Ovary (tissue), 9 donors: ENCODE results near the gene KIF16B. TPM values are rescaled to one million over a fixed set of nuclear protein-coding genes. Genes with fewer than 3 reads are reported as not detected.

Source experiments
- DNase-seq, 5 donors: peaks; one replicate each; pipeline ENCODE4 v3.0.0-alpha.2; 2019 to 2020
- H3K27ac ChIP-seq, 2 donors: fragments of 200-600 bp; one replicate each; pipeline versions ENCODE4 v1.5.1 to v1.8.0; 2019 to 2022
- H3K27me3 ChIP-seq: fragments of 200-600 bp; one replicate; pipeline ENCODE4 v1.8.0; 2022
- H3K36me3 ChIP-seq: fragments of 200-600 bp; sonication (generic); one replicate; pipeline ENCODE4 v1.5.1; 2019
- H3K4me1 ChIP-seq: one replicate; pipeline ENCODE4 v1.8.1; 2013; ENCODE audit warnings: mild to moderate bottlenecking, moderate library complexity; ENCODE audit not compliant: insufficient read depth
- H3K4me3 ChIP-seq: fragments of 200-600 bp; sonication (generic); one replicate; pipeline ENCODE4 v1.5.1; 2017
- H3K9me3 ChIP-seq, 2 donors: fragments of 200-600 bp in 1 of 2; sonication (generic) in 1 of 2; one replicate each; pipeline versions ENCODE4 v1.5.1 to v1.8.1; 2013 to 2019; ENCODE audit warnings: mild to moderate bottlenecking in 1 of 2, moderate library complexity in 1 of 2
- CTCF ChIP-seq, 3 donors: fragments of 450-650 bp in 2 of 3; fragments of 200-600 bp in 1 of 3; IDR thresholded peaks; one replicate each; pipeline versions ENCODE4 v1.5.1 to v1.8.0; 2016 to 2022; ENCODE audit warnings: antibody characterized with exemption in 3 of 3, mild to moderate bottlenecking in 1 of 3
- EP300 ChIP-seq: sonication (generic); formaldehyde crosslinking; IDR thresholded peaks from one replicate; pipeline ENCODE4 v1.6.1; 2017; ENCODE audit warnings: antibody characterized with exemption
- POLR2A ChIP-seq: fragments of 450-650 bp; IDR thresholded peaks from one replicate; pipeline ENCODE4 v1.6.1; 2017; ENCODE audit warnings: antibody characterized with exemption, mild to moderate bottlenecking, moderate library complexity
- WGBS, 3 donors: extraction: QIAGEN DNeasy Blood & Tissue Kit in 1 of 3; methylation state at CpG; one replicate each; pipeline versions ENCODE4 v1.1.5 to v1.1.7; 2013 to 2017; 5-methylcytosine and 5-hydroxymethylcytosine counted together
- intact Hi-C, 4 donors: fragments of 100-400 bp; cut with DNase I; formaldehyde crosslinking; loops; one replicate each; pipeline versions ENCODE4 v1.11.0 to v1.15.1; 2022 to 2023
- polyA plus RNA-seq, 2 donors: library from polyadenylated mRNA; stranded (reverse); fragments of 200-250 nt in 1 of 2; fragments of 350-450 nt in 1 of 2; fragmentation: Illumina TruSeq in 1 of 2; extraction: RNeasy Lipid Tissue Mini Kit (QIAGEN cat#74804) in 1 of 2; gene quantifications; one replicate each; pipeline ENCODE4 v1.2.3, GENCODE V29; 2013 to 2014
- total RNA-seq, 7 donors: library from RNA; depleted of rRNA in 2 of 7; stranded (reverse); fragments of >200 nt in 2 of 7; fragmentation: NEBNext Ultra II Directional in 3 of 7; extraction: Animal tissue kit (Norgen Biotek cat#: 25700) in 3 of 7; gene quantifications; one replicate each; pipeline versions ENCODE4 v1.1.0 to v1.2.4, GENCODE V29; 2016 to 2023
- donor health status: DM: no; HTN: no; CAD: no; lungs with moderate emphysema.
- donor health status: DM: no; HTN: no; CAD: no.
- donor health status: Bipolar disorder and iron deficiency.
- donor health status: DM: yes; HTN: yes; CAD: no.
- donor health status: DM: no; HTN: no; CAD: no.
- donor health status: DM: yes; HTN: yes; CAD: no.

KIF16B gene
- total and polyA plus RNA-seq, 9 donors, result 10.9 to 28.1 (median 20.2) TPM

DNA sequence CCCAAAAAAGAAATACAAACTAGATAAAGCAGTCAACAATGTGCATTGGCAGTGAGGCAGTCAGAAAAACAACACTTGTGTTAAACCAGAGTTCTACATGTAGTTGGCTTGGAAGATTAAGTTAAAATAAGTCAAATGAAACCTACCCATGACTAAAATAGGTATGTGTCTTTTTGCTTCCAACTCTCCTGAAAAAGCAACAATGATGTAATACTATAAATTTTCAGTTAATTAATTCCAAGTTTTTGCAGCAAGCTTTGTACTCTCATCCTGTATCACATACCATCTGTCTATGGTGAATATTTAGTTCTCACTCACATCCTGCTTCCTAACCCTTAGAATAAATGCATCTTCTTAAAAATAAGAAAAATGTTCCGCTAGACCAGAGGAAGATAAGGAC is 261.5 kb downstream of the KIF16B start:
- no peaks in the 10 kb centered on the region for H3K36me3 ChIP-seq
- TF ChIP-seq EP300 (no peak), CTCF (IDR thresholded peaks at IDR 0.05) (no peak), POLR2A (no peak)
- H3K4me3 ChIP-seq, result no peak overlapping the region
- no peaks in the 10 kb centered on the region for H3K27me3 ChIP-seq
- no peak overlapping the region for H3K27ac ChIP-seq
- no peaks in the 10 kb centered on the region for H3K4me1 ChIP-seq
- no peak for DNase-seq
- intact Hi-C loops, result no loop called here
- WGBS, 3 donors, result 91 to 95% (median 93%) methylated on average over 1 of the region's 1 CpG
- H3K9me3 ChIP-seq, result no peaks in the 10 kb centered on the region

DNA sequence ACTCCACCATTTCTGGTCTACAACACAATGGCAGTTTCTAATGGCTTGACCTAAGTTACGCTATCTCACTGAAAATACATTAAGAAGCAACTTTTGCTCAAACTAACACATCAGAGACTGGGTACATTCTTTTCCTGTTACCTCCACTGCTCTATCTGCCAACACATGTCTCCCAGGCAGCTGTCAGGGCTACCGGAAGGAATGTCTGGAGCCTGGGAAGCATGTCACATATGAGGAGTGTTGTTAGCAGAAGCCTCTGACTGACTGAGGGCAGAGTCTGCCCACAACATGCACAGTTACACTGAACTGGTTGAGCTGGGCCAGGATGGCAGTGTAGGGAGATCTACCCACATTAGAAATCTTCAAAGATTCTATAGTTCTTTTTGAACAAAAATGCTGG is 264.5 kb downstream of the KIF16B start:
- Histone ChIP-seq H3K36me3 (no peaks in the 10 kb centered on the region), H3K27ac (no peak overlapping the region), H3K27me3 (no peaks in the 10 kb centered on the region), H3K4me3 (no peak overlapping the region), H3K4me1 (no peaks in the 10 kb centered on the region), H3K9me3 (no peaks in the 10 kb centered on the region)
- 90 to 96% (median 93%) methylated on average over 2 of the region's 2 CpGs for WGBS, 3 donors
- TF ChIP-seq EP300 (no peak), CTCF (IDR thresholded peaks at IDR 0.05) (no peak), POLR2A (no peak)
- no peak for DNase-seq
- intact Hi-C loops, result no loop called here

DNA sequence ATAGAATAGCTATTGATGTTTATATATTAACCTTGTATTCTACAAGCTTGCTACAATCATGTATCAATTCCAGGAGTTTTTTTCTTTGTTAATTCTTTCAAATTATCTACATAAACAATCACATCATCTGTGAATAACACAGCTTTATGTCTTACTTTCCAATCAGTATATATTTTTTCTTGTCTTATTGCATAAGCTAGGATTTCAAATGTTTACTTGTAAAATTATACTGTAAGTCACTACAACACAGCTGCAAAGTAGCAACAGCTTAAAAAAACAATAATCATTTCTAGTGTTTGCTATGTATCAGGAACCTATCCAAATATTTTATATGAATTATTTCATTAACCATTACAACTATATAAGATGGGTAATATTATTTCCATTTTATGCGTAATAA is 270.4 kb downstream of the KIF16B start:
- no peak overlapping the region for H3K4me3 ChIP-seq
- no peak overlapping the region for H3K27ac ChIP-seq
- H3K36me3 ChIP-seq, result no peaks in the 10 kb centered on the region
- H3K4me1 ChIP-seq, result no peaks in the 10 kb centered on the region
- no peaks in the 10 kb centered on the region for H3K9me3 ChIP-seq
- no peaks in the 10 kb centered on the region for H3K27me3 ChIP-seq
- DNase-seq, result no peak
- TF ChIP-seq CTCF (IDR thresholded peaks at IDR 0.05) (no peak), POLR2A (no peak), EP300 (no peak)
- intact Hi-C loops, result no loop called here
- 0 to 45% (median 0%) methylated on average over 1 of the region's 1 CpG for WGBS, 3 donors

DNA sequence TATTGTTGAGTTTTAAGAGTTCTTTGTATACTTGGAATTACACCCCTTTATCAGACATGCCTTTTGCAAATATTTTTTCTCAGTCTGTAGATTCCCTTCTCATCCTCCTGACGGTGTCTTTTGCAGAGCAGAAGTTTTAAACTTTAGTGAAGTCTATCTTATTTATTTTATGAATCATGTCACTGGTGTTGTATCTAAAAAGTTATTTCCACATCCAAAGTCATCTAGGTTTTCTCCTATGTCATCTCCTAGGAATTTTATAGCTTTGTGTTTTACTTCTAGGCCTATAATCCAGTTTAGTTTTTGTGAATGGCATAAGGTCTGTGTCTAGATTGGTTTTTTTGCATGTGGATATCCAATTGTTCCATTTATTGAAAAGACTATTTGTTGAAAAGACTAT is 271.3 kb downstream of the KIF16B start:
- no peaks in the 10 kb centered on the region for H3K9me3 ChIP-seq
- 88 to 97% (median 88%) methylated on average over 1 of the region's 1 CpG for WGBS, 3 donors
- no peak for DNase-seq
- no peak overlapping the region for H3K4me3 ChIP-seq
- TF ChIP-seq POLR2A, result no peak
- no peak for TF ChIP-seq EP300
- TF ChIP-seq CTCF (IDR thresholded peaks at IDR 0.05), result no peak
- H3K27me3 ChIP-seq, result no peaks in the 10 kb centered on the region
- H3K4me1 ChIP-seq, result no peaks in the 10 kb centered on the region
- H3K36me3 ChIP-seq, result no peaks in the 10 kb centered on the region
- no peak overlapping the region for H3K27ac ChIP-seq
- intact Hi-C loops, result no loop called here

DNA sequence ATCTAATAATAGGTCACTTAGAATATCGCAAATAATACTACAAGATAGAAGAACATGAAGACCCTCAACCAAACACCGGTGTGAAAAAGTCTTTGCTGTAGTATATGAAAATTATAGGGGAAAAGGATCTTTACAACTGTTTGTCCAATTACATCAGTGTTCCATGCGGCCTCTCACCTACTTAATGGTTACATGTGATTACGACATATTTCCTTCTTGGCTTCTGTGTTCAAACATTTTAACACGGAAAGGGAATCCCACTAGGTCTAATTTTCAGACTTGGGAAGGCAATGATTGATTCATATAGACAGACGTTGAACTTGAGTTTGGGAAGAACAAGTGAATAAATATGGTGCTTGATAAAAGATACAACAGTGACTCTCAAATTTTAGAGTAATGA is 273.4 kb downstream of the KIF16B start:
- Histone ChIP-seq H3K27ac (no peak overlapping the region), H3K36me3 (no peaks in the 10 kb centered on the region), H3K4me1 (no peaks in the 10 kb centered on the region), H3K4me3 (no peak overlapping the region), H3K9me3 (no peaks in the 10 kb centered on the region), H3K27me3 (no peaks in the 10 kb centered on the region)
- intact Hi-C loops, result no loop called here
- DNase-seq, result no peak
- WGBS, 3 donors, result 94 to 97% (median 97%) methylated on average over 6 of the region's 6 CpGs
- TF ChIP-seq POLR2A (no peak), CTCF (IDR thresholded peaks at IDR 0.05) (no peak), EP300 (no peak)
